22Rv1 (cell line): ENCODE measurements around the gene CLDN14.

Experiments
- CTCF ChIP-seq: fragments of 450-650 bp; IDR thresholded peaks from 2 replicates; pipeline ENCODE4 v1.5.1; 2017; ENCODE audit warnings: mild to moderate bottlenecking
- ZFX ChIP-seq: fragments of 450-650 bp; IDR thresholded peaks from 2 replicates; pipeline ENCODE4 v1.6.1; 2017; ENCODE audit warnings: antibody characterized with exemption, borderline replicate concordance

DNA sequence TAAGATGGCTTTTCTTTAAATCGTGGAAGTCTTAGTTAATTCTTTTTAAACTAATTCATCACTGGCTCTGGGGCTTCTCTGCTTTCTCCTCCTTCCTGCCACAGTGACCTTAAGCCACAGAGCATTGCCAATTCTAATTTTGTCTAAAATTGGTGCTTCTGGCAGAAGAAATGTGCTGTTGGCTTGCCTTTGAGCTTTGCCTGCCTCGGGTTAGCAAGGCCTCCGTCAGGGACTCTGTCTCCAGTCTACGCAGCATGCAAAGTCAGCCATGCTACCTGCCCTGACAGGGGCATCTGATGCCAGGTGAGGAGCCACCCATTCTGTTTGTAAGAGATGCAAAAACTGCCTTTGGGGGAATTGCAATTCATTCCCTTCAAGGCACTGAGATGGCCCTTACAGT is 25.2 kb downstream of the CLDN14 start:
- no peak for TF ChIP-seq CTCF
- no peak for TF ChIP-seq ZFX
